Neural progenitor cell (in vitro differentiated cells): ENCODE data around the gene SLC39A2. TPM values are rescaled to one million over a fixed set of nuclear protein-coding genes. Genes with fewer than 3 reads are reported as not detected.
A peak's percentile ranks its signal among the peaks of the same experiment; 100 is the strongest.

Experiments
- DNase-seq: peaks from one replicate; pipeline ENCODE4 v3.0.0-alpha.2; 2016; ENCODE audit warnings: low spot score
- H2AFZ ChIP-seq: fragments of 200-600 bp; sonication (generic); replicated peaks from 2 replicates; pipeline ENCODE4 v1.6.1; 2016; ENCODE audit warnings: antibody characterized with exemption
- H3F3A ChIP-seq: fragments of 200-600 bp; sonication (generic); 2 replicates; pipeline ENCODE4 v1.6.1; 2016; ENCODE audit warnings: antibody characterized with exemption, low read depth
- H3K27ac ChIP-seq: fragments of 200-600 bp; sonication (generic); 2 replicates; pipeline ENCODE4 v1.5.1; 2016; ENCODE audit warnings: mild to moderate bottlenecking
- H3K27me3 ChIP-seq: fragments of 200-600 bp; sonication (generic); 2 replicates; pipeline ENCODE4 v1.6.1; 2016; ENCODE audit warnings: mild to moderate bottlenecking, moderate library complexity
- H3K36me3 ChIP-seq: fragments of 200-600 bp; sonication (generic); 2 replicates; pipeline ENCODE4 v1.5.1; 2016
- H3K4me1 ChIP-seq: fragments of 200-600 bp; sonication (generic); 2 replicates; pipeline ENCODE4 v1.6.1; 2016; ENCODE audit warnings: mixed run types
- H3K4me2 ChIP-seq: fragments of 200-600 bp; sonication (generic); 2 replicates; pipeline ENCODE4 v1.6.1; 2016
- H3K4me3 ChIP-seq: fragments of 200-600 bp; sonication (generic); 2 replicates; pipeline ENCODE4 v1.5.1; 2016
- H3K79me2 ChIP-seq: fragments of 200-600 bp; sonication (generic); 2 replicates; pipeline ENCODE4 v1.6.1; 2016; ENCODE audit warnings: low read depth
- H3K9ac ChIP-seq: fragments of 200-600 bp; sonication (generic); 2 replicates; pipeline ENCODE4 v1.6.1; 2016
- H3K9me3 ChIP-seq: fragments of 200-600 bp; sonication (generic); 2 replicates; pipeline ENCODE4 v1.5.1; 2016; ENCODE audit warnings: low read depth
- H4K20me1 ChIP-seq: fragments of 200-600 bp; sonication (generic); 2 replicates; pipeline ENCODE4 v1.6.1; 2016; ENCODE audit warnings: low read depth
- H3K27ac Mint-ChIP-seq: 3 replicates; pipeline ENCODE4 v1.8.0; 2021; ENCODE audit warnings: mixed read lengths
- H3K27me3 Mint-ChIP-seq: 2 replicates; pipeline ENCODE4 v1.8.0; 2022; ENCODE audit warnings: low read depth, mild to moderate bottlenecking, inconsistent platforms, moderate library complexity, mixed read lengths; ENCODE audit not compliant: insufficient read depth
- H3K36me3 Mint-ChIP-seq: 3 replicates; pipeline ENCODE4 v1.8.0; 2021; ENCODE audit warnings: mixed read lengths
- H3K4me1 Mint-ChIP-seq: 3 replicates; pipeline ENCODE4 v1.8.0; 2021; ENCODE audit warnings: mixed read lengths
- H3K4me3 Mint-ChIP-seq: 3 replicates; pipeline ENCODE4 v1.8.0; 2021; ENCODE audit warnings: mild to moderate bottlenecking, moderate library complexity, mixed read lengths
- H3K9me3 Mint-ChIP-seq: 3 replicates; pipeline ENCODE4 v1.8.0; 2020; ENCODE audit warnings: mixed read lengths
- EZH2 ChIP-seq: fragments of 200-600 bp; sonication (generic); IDR thresholded peaks from 2 replicates; pipeline ENCODE4 v1.6.1; 2017; ENCODE audit warnings: antibody characterized with exemption, mild to moderate bottlenecking, moderate library complexity
- EZH2phosphoT487 ChIP-seq: fragments of 200-600 bp; sonication (generic); IDR thresholded peaks from 2 replicates; pipeline ENCODE4 v1.6.1; 2017; ENCODE audit warnings: antibody characterized with exemption
- total RNA-seq: library from RNA; depleted of rRNA; stranded (reverse); fragments of >200 nt; gene quantifications from 2 replicates; pipeline ENCODE4 v1.2.3, GENCODE V29; 2015; ENCODE audit warnings: low replicate concordance
- TF ChIP-seq, protein P1 (sequence below): fragments of 200-600 bp; sonication (generic); IDR thresholded peaks from 2 replicates; pipeline ENCODE4 v1.5.1; 2017; ENCODE audit warnings: antibody characterized with exemption, mild to moderate bottlenecking

Gene SLC39A2
- total RNA-seq, 1 donor from 2014 or later, result not detected

DNA sequence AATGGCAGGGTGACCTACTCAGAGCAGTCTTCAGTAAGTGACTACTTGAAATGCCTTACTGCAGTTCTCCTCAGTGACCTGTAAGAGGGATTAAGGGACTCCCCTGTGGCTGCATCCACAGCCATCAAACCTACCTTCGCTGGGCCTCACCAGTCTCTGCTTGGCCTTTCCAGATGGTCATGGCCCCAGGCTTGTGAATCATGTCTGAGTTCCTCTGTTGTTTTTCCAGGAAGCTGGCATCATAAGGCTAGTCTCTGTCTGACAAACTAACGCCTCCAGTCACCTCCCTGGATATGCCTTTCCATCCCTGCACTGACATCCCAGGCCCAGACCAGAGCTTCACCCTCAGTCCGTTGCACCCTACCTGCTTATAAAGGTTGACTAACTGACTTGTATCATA is 29.8 kb upstream of the SLC39A2 start:
- Mint-ChIP-seq H3K27ac (no peak overlapping the region), H3K27me3 (peaks cover 1% of the 10 kb centered on the region), H3K9me3 (no peaks in the 10 kb centered on the region), H3K4me3 (no peak overlapping the region), H3K4me1 (peaks cover 7% of the 10 kb centered on the region), H3K36me3 (no peaks in the 10 kb centered on the region)
- H3K36me3 ChIP-seq, result no peaks in the 10 kb centered on the region
- peaks cover 4% of the 10 kb centered on the region for H3F3A ChIP-seq
- H3K4me2 ChIP-seq, result no peak overlapping the region
- H3K4me1 ChIP-seq, result no peaks in the 10 kb centered on the region
- TF ChIP-seq EZH2, result no peak
- TF ChIP-seq, protein P1, sequence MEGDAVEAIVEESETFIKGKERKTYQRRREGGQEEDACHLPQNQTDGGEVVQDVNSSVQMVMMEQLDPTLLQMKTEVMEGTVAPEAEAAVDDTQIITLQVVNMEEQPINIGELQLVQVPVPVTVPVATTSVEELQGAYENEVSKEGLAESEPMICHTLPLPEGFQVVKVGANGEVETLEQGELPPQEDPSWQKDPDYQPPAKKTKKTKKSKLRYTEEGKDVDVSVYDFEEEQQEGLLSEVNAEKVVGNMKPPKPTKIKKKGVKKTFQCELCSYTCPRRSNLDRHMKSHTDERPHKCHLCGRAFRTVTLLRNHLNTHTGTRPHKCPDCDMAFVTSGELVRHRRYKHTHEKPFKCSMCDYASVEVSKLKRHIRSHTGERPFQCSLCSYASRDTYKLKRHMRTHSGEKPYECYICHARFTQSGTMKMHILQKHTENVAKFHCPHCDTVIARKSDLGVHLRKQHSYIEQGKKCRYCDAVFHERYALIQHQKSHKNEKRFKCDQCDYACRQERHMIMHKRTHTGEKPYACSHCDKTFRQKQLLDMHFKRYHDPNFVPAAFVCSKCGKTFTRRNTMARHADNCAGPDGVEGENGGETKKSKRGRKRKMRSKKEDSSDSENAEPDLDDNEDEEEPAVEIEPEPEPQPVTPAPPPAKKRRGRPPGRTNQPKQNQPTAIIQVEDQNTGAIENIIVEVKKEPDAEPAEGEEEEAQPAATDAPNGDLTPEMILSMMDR, result no peak
- TF ChIP-seq EZH2phosphoT487, result no peak
- no peak overlapping the region for H3K4me3 ChIP-seq
- H2AFZ ChIP-seq, result no peak overlapping the region
- H4K20me1 ChIP-seq, result no peaks in the 10 kb centered on the region
- no peaks in the 10 kb centered on the region for H3K9me3 ChIP-seq
- H3K9ac ChIP-seq, result no peak overlapping the region
- H3K79me2 ChIP-seq, result no peaks in the 10 kb centered on the region
- H3K27me3 ChIP-seq, result peaks cover 46% of the 10 kb centered on the region
- no peak for DNase-seq
- H3K27ac ChIP-seq, result no peak overlapping the region

DNA sequence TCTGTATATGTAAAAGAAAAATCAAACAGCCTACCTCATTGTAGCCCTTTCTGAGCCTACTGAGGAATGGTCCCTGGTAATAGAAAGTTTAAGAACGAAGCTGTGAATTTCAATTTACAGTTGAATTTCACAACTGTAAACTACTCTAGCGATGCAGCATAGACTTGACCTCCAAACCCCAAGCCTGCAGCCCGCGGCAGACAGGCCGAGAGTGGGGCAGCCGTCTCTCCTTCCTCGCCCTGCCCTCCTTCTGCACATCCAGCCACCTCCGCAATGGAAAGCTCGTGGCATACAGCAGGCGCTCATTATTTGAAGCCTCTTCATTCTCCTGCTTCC is 28.5 kb upstream of the SLC39A2 start:
- H3K27ac ChIP-seq, result no peak overlapping the region

DNA sequence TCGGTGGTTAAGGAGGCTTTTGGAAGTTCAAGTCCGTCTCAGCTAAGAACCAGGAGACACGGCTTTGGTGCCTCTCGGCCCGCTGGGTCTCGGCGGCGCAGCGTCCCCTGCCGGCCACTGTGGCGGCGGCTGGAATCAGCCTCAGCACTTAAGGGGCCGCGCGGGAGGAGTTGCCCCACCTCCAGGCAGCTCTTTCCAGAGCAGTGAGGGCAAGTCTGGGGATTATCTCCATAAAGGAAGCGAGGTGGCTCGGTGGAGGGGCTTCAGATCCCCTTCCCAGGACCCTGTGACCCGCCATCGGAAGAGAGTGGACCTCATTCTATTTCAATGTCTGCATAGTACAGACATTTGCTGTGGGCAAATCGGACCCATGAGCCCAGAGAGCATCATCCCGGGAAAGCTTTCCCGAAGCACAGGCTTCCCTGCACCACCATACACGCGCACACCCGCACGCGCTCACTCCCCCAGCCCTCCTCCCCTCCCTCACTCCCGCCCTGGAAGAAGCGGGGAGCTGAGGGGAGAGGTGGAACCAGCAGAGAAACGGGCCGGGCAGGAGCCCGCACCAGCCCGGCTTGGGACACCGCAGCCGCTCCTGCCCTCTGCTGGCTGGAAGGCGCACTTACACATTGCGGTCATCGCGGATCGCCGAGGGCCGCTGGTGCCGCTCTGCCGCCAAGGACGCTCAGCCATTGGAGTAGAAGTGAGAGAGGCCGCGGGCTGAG is 27.9 kb upstream of the SLC39A2 start:
- Histone ChIP-seq H2AFZ (peak overlapping the region; percentile 95), H3K27ac (no peak overlapping the region), H3K9me3 (no peaks in the 10 kb centered on the region), H3F3A (peaks cover 4% of the 10 kb centered on the region), H3K79me2 (no peaks in the 10 kb centered on the region), H3K4me1 (no peaks in the 10 kb centered on the region), H3K9ac (no peak overlapping the region), H3K27me3 (peaks cover 46% of the 10 kb centered on the region), H3K4me2 (peak overlapping the region; percentile 77), H3K4me3 (peak overlapping the region; percentile 67), H4K20me1 (no peaks in the 10 kb centered on the region), H3K36me3 (no peaks in the 10 kb centered on the region)
- TF ChIP-seq, protein P1, result peak; percentile 83
- TF ChIP-seq EZH2 (no peak), EZH2phosphoT487 (no peak)
- H3K27me3 Mint-ChIP-seq, result no peaks in the 10 kb centered on the region
- peak; percentile 93 for DNase-seq
- peaks cover 7% of the 10 kb centered on the region for H3K4me1 Mint-ChIP-seq
- peak overlapping the region; percentile 96 for H3K4me3 Mint-ChIP-seq
- H3K36me3 Mint-ChIP-seq, result no peaks in the 10 kb centered on the region
- H3K9me3 Mint-ChIP-seq, result no peaks in the 10 kb centered on the region
- H3K27ac Mint-ChIP-seq, result peak overlapping the region; percentile 94

More for the DNA sequence above, 28.5 kb upstream of the SLC39A2 start:
- no peaks in the 10 kb centered on the region for H3K4me1 ChIP-seq
- H3K27ac Mint-ChIP-seq, result no peak overlapping the region
- H3K9me3 ChIP-seq, result no peaks in the 10 kb centered on the region
- no peaks in the 10 kb centered on the region for H4K20me1 ChIP-seq
- peaks cover 46% of the 10 kb centered on the region for H3K27me3 ChIP-seq
- DNase-seq, result no peak
- H3K4me2 ChIP-seq, result peak overlapping the region; percentile 77
- H3K27me3 Mint-ChIP-seq, result no peaks in the 10 kb centered on the region
- no peaks in the 10 kb centered on the region for H3K79me2 ChIP-seq
- no peaks in the 10 kb centered on the region for H3K36me3 ChIP-seq
- H3K4me1 Mint-ChIP-seq, result peaks cover 7% of the 10 kb centered on the region
- H3K36me3 Mint-ChIP-seq, result no peaks in the 10 kb centered on the region
- TF ChIP-seq EZH2phosphoT487, result no peak
- TF ChIP-seq, protein P1, result no peak
- no peak for TF ChIP-seq EZH2
- H2AFZ ChIP-seq, result no peak overlapping the region
- H3F3A ChIP-seq, result peaks cover 4% of the 10 kb centered on the region
- H3K4me3 Mint-ChIP-seq, result peak overlapping the region; percentile 96
- no peaks in the 10 kb centered on the region for H3K9me3 Mint-ChIP-seq
- H3K4me3 ChIP-seq, result peak overlapping the region; percentile 67
- no peak overlapping the region for H3K9ac ChIP-seq
